Measurements from ENCODE around the gene RTEL1.

RTEL1 gene

GRCh38 chr20:63664861-63665594, 6.9 kb downstream of the RTEL1 start:
- H3K9ac ChIP-seq (ENCODE audit: low read length): no peak overlapping the region
- no peak overlapping the region for H3K23ac ChIP-seq (ENCODE audit: low read length)
- H3K36me3 ChIP-seq (ENCODE audit: control insufficient read depth in 1 of 2, insufficient read depth in 2 of 2, low read length in 2 of 2): peaks cover 66 to 75% of the 10 kb centered on the region in 2 experiments
- DNase-seq: no peak
- H3K14ac ChIP-seq (ENCODE audit: low read length): no peak overlapping the region
- no peaks in the 10 kb centered on the region for H3K27me3 ChIP-seq (ENCODE audit: insufficient read depth, low read length)
- no peak overlapping the region for H2BK5ac ChIP-seq (ENCODE audit: low read depth, low read length, poor library complexity)
- no peak overlapping the region for H2AK5ac ChIP-seq (ENCODE audit: low read length)
- no peak overlapping the region for H2BK120ac ChIP-seq (ENCODE audit: insufficient read depth, low read length, poor library complexity)
- no peak overlapping the region for H3K18ac ChIP-seq (ENCODE audit: low read length)
- H2AFZ ChIP-seq (ENCODE audit: insufficient read depth, low read length, poor library complexity): no peak overlapping the region
- no peaks in the 10 kb centered on the region for H3K9me3 ChIP-seq (ENCODE audit: insufficient read depth, low read depth, low read length)
- H3K4me3 ChIP-seq (ENCODE audit: low read depth, low read length): no peak overlapping the region
- no peak overlapping the region for H4K8ac ChIP-seq (ENCODE audit: low read depth, low read length)
- no peak overlapping the region for H2BK12ac ChIP-seq (ENCODE audit: low read length)
- WGBS (ENCODE audit: extremely low coverage, insufficient coverage, insufficient read length): no CpG with 5 or more reads among the region's 18 CpGs
- H3K4ac ChIP-seq (ENCODE audit: low read depth, low read length): no peak overlapping the region
- H3K79me2 ChIP-seq (ENCODE audit: control insufficient read depth, insufficient read depth, low read length, poor library complexity): no peaks in the 10 kb centered on the region
- H4K91ac ChIP-seq (ENCODE audit: low read depth, low read length): no peak overlapping the region
- no peaks in the 10 kb centered on the region for H3K4me1 ChIP-seq (ENCODE audit: control insufficient read depth in 1 of 2, insufficient read depth in 2 of 2, low read length in 2 of 2)
- no peak overlapping the region for H3K4me2 ChIP-seq (ENCODE audit: low read length)
- H4K12ac ChIP-seq (ENCODE audit: low read depth, low read length): no peak overlapping the region
- H3K79me1 ChIP-seq (ENCODE audit: low read length): no peaks in the 10 kb centered on the region
- no peak overlapping the region for H3K27ac ChIP-seq (ENCODE audit: low read depth, low read length)

DNA sequence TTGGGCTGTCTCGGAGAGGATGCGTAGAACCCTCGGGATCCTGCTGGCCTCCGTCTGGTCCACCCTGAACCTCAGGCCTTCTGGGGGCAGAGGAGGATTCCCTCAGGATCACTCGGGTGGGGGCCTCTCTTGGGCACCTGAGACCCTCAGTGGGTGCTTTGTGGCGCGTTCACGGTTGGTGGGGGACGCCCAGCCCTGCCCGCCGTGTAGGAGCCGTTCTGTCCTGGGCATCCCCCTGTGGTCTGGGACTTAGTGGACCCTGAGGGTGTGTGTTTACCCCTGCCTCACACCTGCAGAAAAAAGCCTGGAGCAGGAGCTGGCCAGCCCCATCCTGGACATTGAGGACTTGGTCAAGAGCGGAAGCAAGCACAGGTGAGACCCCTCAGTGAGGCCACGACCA, 7.6 kb downstream of the RTEL1 start:
- H2AK5ac ChIP-seq (ENCODE audit: low read length): no peak overlapping the region
- WGBS (ENCODE audit: extremely low coverage, insufficient coverage, insufficient read length): no CpG with 5 or more reads among the region's 14 CpGs

GRCh38 chr20:63667858-63668257, 9.7 kb downstream of the RTEL1 start:
- Histone ChIP-seq H3K14ac (ENCODE audit: low read length) (no peak overlapping the region), H4K8ac (ENCODE audit: low read depth, low read length) (no peak overlapping the region), H3K36me3 (ENCODE audit: control insufficient read depth in 1 of 2, insufficient read depth in 2 of 2, low read length in 2 of 2) (peaks cover 57 to 59% of the 10 kb centered on the region in 2 experiments), H3K4me2 (ENCODE audit: low read length) (no peak overlapping the region), H2BK120ac (ENCODE audit: insufficient read depth, low read length, poor library complexity) (no peak overlapping the region), H4K91ac (ENCODE audit: low read depth, low read length) (no peak overlapping the region), H3K27ac (ENCODE audit: low read depth, low read length) (no peak overlapping the region), H2BK12ac (ENCODE audit: low read length) (no peak overlapping the region), H4K12ac (ENCODE audit: low read depth, low read length) (no peak overlapping the region), H3K27me3 (ENCODE audit: insufficient read depth, low read length) (no peaks in the 10 kb centered on the region), H3K79me2 (ENCODE audit: control insufficient read depth, insufficient read depth, low read length, poor library complexity) (no peaks in the 10 kb centered on the region), H3K4me3 (ENCODE audit: low read depth, low read length) (no peak overlapping the region), H3K23ac (ENCODE audit: low read length) (no peak overlapping the region), H3K9ac (ENCODE audit: low read length) (no peak overlapping the region), H3K9me3 (ENCODE audit: insufficient read depth, low read depth, low read length) (no peaks in the 10 kb centered on the region), H3K18ac (ENCODE audit: low read length) (no peak overlapping the region), H2AFZ (ENCODE audit: insufficient read depth, low read length, poor library complexity) (no peak overlapping the region), H3K79me1 (ENCODE audit: low read length) (no peaks in the 10 kb centered on the region), H3K4ac (ENCODE audit: low read depth, low read length) (no peak overlapping the region), H3K4me1 (ENCODE audit: control insufficient read depth in 1 of 2, insufficient read depth in 2 of 2, low read length in 2 of 2) (no peaks in the 10 kb centered on the region), H2BK5ac (ENCODE audit: low read depth, low read length, poor library complexity) (no peak overlapping the region), H2AK5ac (ENCODE audit: low read length) (no peak overlapping the region)
- WGBS (ENCODE audit: extremely low coverage, insufficient coverage, insufficient read length): no CpG with 5 or more reads among the region's 16 CpGs
- DNase-seq: no peak

More for the DNA sequence above, 7.6 kb downstream of the RTEL1 start:
- H3K23ac ChIP-seq (ENCODE audit: low read length): no peak overlapping the region
- H3K36me3 ChIP-seq (ENCODE audit: control insufficient read depth in 1 of 2, insufficient read depth in 2 of 2, low read length in 2 of 2): peaks cover 69 to 73% of the 10 kb centered on the region in 2 experiments
- no peaks in the 10 kb centered on the region for H3K79me1 ChIP-seq (ENCODE audit: low read length)
- H4K8ac ChIP-seq (ENCODE audit: low read depth, low read length): no peak overlapping the region
- no peak overlapping the region for H2BK5ac ChIP-seq (ENCODE audit: low read depth, low read length, poor library complexity)
- H3K4me3 ChIP-seq (ENCODE audit: low read depth, low read length): no peak overlapping the region
- H3K4me2 ChIP-seq (ENCODE audit: low read length): no peak overlapping the region
- no peak overlapping the region for H3K18ac ChIP-seq (ENCODE audit: low read length)
- no peaks in the 10 kb centered on the region for H3K4me1 ChIP-seq (ENCODE audit: control insufficient read depth in 1 of 2, insufficient read depth in 2 of 2, low read length in 2 of 2)
- no peak overlapping the region for H2BK120ac ChIP-seq (ENCODE audit: insufficient read depth, low read length, poor library complexity)
- no peak overlapping the region for H3K9ac ChIP-seq (ENCODE audit: low read length)
- no peak overlapping the region for H3K14ac ChIP-seq (ENCODE audit: low read length)
- H2BK12ac ChIP-seq (ENCODE audit: low read length): no peak overlapping the region
- H3K9me3 ChIP-seq (ENCODE audit: insufficient read depth, low read depth, low read length): no peaks in the 10 kb centered on the region
- H4K12ac ChIP-seq (ENCODE audit: low read depth, low read length): no peak overlapping the region
- no peak overlapping the region for H3K27ac ChIP-seq (ENCODE audit: low read depth, low read length)
- no peaks in the 10 kb centered on the region for H3K79me2 ChIP-seq (ENCODE audit: control insufficient read depth, insufficient read depth, low read length, poor library complexity)
- no peak overlapping the region for H4K91ac ChIP-seq (ENCODE audit: low read depth, low read length)
- no peaks in the 10 kb centered on the region for H3K27me3 ChIP-seq (ENCODE audit: insufficient read depth, low read length)
- DNase-seq: no peak
- H2AFZ ChIP-seq (ENCODE audit: insufficient read depth, low read length, poor library complexity): no peak overlapping the region
- no peak overlapping the region for H3K4ac ChIP-seq (ENCODE audit: low read depth, low read length)

GRCh38 chr20:63668351-63668750, 10.2 kb downstream of the RTEL1 start:
- no peak overlapping the region for H3K4me2 ChIP-seq (ENCODE audit: low read length)
- H3K4ac ChIP-seq (ENCODE audit: low read depth, low read length): no peak overlapping the region
- no peak for DNase-seq
- no peak overlapping the region for H4K12ac ChIP-seq (ENCODE audit: low read depth, low read length)
- H3K4me3 ChIP-seq (ENCODE audit: low read depth, low read length): no peak overlapping the region
- no peak overlapping the region for H3K18ac ChIP-seq (ENCODE audit: low read length)
- H2AK5ac ChIP-seq (ENCODE audit: low read length): no peak overlapping the region
- H4K8ac ChIP-seq (ENCODE audit: low read depth, low read length): no peak overlapping the region
- H3K36me3 ChIP-seq (ENCODE audit: control insufficient read depth in 1 of 2, insufficient read depth in 2 of 2, low read length in 2 of 2): peaks cover 52 to 54% of the 10 kb centered on the region in 2 experiments
- H3K4me1 ChIP-seq (ENCODE audit: control insufficient read depth in 1 of 2, insufficient read depth in 2 of 2, low read length in 2 of 2): no peaks in the 10 kb centered on the region
- no peak overlapping the region for H2BK5ac ChIP-seq (ENCODE audit: low read depth, low read length, poor library complexity)
- no peaks in the 10 kb centered on the region for H3K79me1 ChIP-seq (ENCODE audit: low read length)
- H3K9ac ChIP-seq (ENCODE audit: low read length): no peak overlapping the region
- H3K79me2 ChIP-seq (ENCODE audit: control insufficient read depth, insufficient read depth, low read length, poor library complexity): no peaks in the 10 kb centered on the region
- H2AFZ ChIP-seq (ENCODE audit: insufficient read depth, low read length, poor library complexity): no peak overlapping the region
- H4K91ac ChIP-seq (ENCODE audit: low read depth, low read length): no peak overlapping the region
- H2BK120ac ChIP-seq (ENCODE audit: insufficient read depth, low read length, poor library complexity): no peak overlapping the region
- H3K27ac ChIP-seq (ENCODE audit: low read depth, low read length): no peak overlapping the region
- no CpG with 5 or more reads among the region's 11 CpGs for WGBS (ENCODE audit: extremely low coverage, insufficient coverage, insufficient read length)
- no peak overlapping the region for H3K23ac ChIP-seq (ENCODE audit: low read length)
- no peaks in the 10 kb centered on the region for H3K27me3 ChIP-seq (ENCODE audit: insufficient read depth, low read length)
- H3K9me3 ChIP-seq (ENCODE audit: insufficient read depth, low read depth, low read length): no peaks in the 10 kb centered on the region
- H3K14ac ChIP-seq (ENCODE audit: low read length): no peak overlapping the region
- H2BK12ac ChIP-seq (ENCODE audit: low read length): no peak overlapping the region

All from trophoblast cell (in vitro differentiated cells and primary cell).